HG03139 (cell line): Measurements from ENCODE around the gene LOC101059915.
"Not testable (repeated sequence)": the region's sequence is repeated elsewhere in the genome, so short reads cannot be mapped to it uniquely, and the experiment has no call there.

Experiments used
- ATAC-seq: cut with Tn5 transposase; IDR thresholded peaks from one replicate; pipeline ENCODE4 v1.9.1; 2021; ENCODE audit not compliant: unreplicated experiment

The LOC101059915 gene

DNA sequence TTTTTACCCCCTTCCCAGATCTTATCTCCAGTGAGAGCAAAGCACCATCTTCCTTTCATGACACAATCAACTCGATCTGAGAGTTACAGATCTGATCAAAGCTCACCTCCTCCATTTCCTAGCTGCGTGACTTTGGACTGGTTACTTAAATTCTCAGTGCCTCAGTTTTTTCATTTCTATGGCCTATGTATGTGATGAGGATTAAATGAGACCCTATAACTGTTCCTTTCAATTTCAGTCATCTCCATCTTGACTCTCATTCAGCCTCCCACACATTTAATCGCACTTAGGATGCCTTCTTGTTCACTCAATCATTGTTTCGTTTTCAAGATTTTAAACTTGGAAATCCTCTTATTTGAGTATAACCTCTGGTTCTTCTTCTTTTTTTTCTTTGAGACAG, 28.9 kb upstream of the LOC101059915 start:
- no peak for ATAC-seq

DNA sequence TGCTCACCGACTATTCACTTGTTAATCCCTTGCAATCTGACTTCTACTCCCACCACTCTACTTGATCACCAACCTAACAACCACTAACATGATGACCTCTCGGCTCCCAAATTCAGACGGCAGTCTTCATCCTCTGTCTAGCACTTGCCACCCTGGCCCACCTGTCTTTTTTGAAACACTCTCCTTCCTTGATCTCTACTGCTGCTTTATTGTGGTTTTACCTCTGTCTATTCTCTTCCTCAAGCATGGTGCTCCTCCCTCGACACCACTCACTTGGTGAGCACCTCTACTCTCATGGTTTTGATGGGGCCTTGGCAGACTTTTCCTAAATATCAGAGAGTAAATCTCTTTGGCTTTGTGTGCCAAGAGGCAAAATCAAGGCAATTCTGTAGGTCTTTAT, 27.3 kb upstream of the LOC101059915 start:
- no peak for ATAC-seq

DNA sequence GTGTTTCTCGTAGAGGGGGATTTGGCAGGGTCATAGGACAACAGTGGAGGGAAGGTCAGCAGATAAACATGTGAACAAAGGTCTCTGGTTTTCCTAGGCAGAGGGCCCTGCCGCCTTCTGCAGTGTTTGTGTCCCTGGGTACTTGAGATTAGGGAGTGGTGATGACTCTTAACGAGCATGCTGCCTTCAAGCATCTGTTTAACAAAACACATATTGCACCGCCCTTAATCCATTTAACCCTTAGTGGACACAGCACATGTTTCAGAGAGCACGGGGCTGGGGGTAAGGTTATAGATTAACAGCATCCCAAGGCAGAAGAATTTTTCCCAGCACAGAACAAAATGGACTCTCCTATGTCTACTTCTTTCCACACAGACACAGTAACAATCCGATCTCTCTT, 22.9 kb upstream of the LOC101059915 start:
- ATAC-seq = not testable (repeated sequence)

DNA sequence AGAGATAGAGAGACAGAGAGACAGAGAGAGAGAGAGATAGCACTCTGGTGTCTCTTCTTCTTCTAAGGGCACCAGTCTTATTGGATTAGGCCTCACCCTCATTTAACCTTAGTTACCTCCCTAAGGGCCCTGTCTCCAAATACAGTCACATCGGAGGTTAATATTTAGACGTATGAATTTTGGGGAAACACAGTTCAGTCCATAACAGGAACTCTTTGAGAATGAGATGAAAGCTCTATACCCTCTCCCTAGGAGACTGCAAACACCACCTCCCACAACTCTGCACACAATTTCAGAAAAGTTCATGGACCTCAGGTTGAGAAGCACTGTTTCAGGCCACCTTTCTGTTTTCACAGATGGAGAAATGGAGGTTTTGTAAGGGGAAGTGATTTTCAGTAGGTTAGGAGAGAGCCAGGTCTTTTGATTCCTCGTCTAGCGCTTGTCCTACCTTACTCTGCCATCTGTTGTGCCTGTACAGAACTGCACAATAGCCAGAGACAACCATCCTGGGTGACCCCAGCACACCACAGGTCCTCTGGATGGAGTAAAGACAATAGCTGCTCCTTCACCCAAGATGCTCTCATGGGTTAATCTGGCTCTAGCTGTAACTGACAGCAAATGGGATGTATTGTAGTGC, 16.9 kb upstream of the LOC101059915 start:
- ATAC-seq = no peak

DNA sequence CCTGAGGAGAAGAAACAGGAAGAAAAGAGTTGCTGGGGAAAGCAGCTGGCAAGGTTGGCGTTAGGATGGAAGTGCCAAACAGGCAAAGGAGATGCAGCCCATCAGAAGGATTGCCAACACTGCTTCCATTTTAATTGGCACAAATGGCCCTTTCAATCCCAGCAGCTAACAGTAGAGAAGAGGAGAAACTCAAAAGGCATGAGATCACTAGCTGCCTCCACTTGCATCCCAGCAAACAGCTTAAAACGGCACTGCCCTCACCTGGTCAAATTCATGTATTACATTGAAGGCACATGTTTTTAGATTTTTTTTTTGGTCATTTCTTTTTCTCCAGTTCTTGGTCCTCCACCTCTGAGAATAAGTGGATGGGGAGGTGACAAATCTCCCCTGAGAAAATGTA, 14.9 kb upstream of the LOC101059915 start:
- no peak for ATAC-seq

DNA sequence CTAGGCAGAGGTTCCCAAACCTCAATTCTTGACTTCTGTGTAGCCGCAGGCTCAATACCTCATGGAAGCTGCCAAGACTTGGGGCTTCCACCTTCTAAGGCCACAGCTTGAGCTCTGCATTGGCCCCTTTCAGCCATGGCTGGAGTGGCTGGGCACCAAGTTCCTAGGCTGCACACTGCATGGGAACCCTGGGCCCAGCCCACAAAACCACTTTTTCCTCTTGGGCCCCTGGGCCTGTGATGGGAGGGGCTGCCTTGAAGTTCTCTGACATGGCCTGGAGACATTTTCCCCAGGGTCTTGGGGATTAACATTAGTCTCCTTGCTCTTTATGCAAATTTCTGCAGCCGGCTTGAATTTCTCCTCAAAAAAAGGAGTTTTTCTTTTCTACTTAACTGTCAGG, 14.0 kb upstream of the LOC101059915 start:
- no peak for ATAC-seq

DNA sequence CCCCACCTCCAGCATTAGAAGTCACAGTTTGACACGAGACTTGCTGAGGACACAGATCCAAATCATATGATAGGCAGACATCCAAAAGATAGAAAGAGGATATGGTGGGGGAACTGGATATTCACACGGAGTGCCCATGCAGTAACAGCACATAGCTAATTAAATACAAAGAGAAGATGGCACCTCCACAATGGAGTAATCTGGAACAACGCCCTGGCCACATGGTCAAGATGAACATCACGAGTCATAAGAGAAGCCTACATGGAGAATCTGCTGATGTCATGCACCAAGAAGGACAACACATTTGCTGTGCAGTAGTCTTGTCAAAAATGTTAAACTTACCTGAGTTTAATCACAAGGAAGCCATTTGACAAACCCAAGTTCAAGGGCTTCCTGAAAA, 10.1 kb upstream of the LOC101059915 start:
- no peak for ATAC-seq

DNA sequence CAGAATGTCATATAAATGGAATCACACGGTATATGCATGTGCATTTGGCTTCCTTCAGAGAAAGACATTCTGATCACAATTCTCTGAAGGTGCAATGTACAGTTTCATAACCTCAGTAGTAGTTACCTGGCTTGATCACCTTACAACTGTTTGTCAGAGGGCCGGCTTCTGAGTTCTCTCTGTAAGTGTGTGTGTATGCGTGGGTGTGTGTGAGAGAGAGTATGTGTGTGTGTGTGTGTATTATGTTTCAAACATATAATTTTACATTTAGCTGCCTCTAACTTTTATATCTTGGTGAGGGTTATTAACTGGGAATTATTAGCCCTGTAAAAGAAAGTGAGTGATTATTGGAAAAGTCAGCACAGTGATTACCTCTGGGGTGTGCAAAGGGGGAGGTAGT, 8.0 kb upstream of the LOC101059915 start:
- ATAC-seq = no peak

DNA sequence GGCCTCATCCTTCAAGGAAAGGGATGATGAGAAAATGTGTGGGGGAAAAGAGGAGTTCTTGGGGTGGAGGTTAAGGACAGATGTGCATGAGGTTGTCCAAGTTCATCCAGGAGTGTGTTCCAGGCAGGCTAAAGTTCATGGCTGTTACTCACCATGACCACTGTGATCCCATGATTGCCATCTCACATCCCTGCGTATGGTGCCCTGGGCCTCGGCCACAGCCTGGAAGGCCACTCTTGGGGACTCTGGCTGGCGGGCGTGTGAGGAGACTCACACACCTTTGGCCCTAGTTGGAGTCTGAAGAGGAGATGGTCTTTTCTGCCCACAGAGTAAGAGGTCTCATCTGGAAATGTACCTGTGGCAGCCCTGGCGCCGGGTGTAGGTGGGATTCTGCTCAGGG, 7.4 kb upstream of the LOC101059915 start:
- ATAC-seq = no peak

DNA sequence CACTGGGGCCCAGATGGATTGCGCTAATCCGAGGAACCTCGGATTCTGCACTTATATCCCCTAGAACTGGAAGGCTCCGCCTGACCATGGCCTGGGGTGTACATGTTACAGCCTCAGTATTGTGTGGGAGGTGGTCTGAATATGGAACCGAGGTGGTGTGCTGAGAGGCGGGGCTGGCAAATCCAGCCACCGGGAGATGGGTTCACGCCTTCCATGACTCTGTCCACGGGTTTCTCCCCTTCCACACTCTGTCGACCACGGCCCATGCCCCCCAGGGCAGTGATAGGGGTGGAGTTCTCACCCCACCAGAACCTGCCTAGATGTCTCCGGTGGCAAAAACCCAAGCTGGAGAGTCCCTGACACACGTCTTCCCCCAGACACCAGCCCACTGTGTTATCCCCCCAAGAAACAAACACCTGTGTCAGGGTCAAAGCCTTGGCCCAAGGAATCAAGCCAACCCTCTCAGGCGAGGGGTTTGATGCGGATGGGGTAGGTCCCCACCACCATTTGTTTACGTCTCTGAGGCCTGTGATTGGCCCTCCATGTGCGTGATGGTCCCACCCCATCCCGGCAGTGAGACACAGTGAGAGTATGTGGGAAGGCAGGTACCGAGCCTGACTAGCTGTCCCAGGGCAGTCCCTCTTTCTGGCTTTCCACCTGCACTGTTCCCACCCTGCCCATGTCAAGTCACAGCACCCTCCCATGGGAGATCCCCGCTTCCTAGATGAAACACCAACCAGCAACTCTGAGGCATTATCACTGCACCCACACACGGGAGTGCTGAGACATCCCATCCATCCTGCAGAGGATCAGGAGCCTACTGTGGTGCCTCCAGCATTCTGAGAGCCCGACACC, 6.6 kb upstream of the LOC101059915 start:
- ATAC-seq = no peak

DNA sequence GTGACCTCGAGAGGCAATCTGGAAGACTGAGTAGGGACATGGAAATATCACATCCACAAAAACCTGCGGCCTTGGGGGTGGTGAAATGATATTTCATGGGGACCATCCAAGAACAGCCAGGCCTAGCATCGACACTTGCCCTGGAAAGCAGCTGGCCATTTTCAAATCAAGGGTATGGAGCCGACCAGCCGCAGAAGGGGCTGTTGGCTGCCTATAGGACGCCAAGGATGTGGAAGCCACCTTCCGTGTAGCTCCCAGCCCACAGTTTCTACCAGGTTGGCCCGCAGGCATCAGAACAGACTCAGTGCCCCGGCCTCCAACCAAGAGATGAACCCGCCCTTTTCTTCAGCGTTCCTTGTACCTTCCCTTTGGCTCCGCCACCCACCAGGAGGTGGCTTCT, 5.4 kb upstream of the LOC101059915 start:
- ATAC-seq = no peak

DNA sequence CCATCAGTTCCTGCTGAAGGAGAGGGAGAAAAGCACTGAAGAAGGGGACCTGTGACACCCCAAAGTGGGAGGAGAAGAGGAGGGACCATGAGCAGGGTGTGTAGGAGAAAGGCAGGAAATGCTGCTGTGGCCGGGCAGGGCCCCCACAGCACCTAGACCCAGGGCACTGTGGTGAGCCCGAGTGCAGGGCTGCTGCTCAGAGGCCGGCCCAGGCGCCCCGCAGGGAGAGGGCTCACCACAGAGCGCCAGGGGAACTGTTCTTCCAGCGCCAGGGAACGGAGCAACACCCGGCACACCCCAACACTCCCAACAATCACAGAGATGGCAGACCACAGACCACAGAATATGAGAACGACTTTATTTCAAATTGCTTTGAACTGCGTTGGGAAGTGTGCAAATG, 4.7 kb upstream of the LOC101059915 start:
- not testable (repeated sequence) for ATAC-seq

DNA sequence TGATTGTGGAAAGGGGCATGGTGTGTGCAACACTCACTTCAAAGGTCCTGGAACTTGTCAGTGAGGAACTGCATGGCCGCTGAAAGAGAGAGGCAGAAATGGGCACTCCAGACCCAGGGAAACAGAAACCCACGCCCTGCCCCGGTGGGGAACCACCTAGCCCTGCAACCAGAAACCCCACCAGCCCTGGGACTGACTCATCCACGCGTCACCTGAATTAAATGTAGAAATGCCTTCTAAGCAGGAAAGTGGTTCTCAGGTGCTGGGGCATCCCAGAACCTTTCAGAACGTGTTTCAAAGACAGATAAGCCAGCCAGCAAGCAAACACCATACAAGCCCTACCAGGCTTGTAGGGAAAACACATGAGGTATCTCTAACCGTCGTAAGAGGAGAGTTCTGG, 4.1 kb upstream of the LOC101059915 start:
- ATAC-seq = not testable (repeated sequence)

DNA sequence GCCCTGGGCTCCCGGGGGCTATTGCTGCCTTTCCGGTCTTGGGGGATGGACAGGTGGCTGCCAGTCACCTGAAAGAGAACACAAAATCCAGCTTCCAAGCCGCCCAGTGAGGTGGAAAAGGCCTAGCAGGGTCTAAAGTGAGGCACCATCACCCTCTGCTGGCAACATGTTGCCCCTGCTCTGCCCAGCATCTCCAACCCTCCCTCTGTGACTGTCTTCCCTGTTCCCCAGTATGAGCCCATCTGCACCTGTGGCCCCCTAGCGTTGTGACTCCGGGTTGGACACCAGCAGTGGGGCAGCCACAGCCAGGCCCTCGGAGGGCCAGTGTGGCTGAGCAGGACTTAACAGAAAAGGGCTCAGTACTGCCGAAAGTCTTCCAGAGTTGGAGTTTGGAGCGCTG, 3.1 kb upstream of the LOC101059915 start:
- ATAC-seq = peak; percentile 53

DNA sequence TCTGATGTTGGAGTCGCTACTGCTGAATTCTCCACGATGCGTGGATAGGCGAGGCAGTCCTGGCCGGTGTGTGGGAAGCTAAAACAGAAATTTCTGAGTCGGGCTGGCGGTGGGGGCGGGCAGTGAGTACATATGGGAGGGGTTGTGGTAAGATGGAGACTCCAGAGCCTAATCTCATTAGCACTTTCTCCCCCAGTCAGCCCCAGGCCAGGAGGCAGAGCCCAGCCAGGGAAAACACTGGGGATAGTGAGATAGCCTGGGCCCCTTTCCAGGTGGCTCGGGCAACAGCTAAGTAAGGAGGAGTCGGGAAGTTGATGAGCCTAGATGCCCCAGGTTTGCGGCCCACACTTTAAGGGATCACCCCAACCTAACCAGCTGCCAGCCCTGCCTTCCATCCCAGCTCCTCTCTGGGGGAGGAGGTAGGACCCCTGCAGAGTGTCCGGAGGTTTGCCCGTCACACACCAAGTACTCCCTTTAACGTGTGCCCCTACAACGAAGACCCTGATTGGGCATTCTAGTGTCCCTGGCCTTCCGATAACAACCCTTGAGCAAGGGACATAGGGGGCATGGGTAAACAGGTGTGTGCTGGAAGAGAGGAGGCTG, 2.4 kb upstream of the LOC101059915 start:
- ATAC-seq = no peak

DNA sequence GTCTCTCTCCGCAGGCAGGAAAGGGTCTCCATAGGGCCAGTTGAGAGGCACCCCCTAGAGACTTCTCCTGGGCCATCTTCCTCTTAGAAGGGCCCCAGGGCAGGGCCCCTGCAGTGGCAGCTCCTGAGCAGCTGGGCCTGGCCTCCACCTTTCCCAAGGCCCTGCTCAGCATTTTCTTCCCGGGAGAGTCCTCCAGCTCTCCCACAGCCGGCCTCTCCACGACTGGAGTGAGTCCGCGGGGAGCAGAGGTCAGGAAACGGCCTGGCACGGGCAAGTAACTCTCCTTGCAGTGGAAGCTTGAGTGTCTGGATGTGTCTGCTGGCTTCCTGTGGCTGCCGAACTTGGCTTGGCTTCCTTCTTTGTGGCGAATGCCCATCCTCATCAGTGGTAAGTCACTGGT, 1.6 kb upstream of the LOC101059915 start:
- ATAC-seq = no peak

DNA sequence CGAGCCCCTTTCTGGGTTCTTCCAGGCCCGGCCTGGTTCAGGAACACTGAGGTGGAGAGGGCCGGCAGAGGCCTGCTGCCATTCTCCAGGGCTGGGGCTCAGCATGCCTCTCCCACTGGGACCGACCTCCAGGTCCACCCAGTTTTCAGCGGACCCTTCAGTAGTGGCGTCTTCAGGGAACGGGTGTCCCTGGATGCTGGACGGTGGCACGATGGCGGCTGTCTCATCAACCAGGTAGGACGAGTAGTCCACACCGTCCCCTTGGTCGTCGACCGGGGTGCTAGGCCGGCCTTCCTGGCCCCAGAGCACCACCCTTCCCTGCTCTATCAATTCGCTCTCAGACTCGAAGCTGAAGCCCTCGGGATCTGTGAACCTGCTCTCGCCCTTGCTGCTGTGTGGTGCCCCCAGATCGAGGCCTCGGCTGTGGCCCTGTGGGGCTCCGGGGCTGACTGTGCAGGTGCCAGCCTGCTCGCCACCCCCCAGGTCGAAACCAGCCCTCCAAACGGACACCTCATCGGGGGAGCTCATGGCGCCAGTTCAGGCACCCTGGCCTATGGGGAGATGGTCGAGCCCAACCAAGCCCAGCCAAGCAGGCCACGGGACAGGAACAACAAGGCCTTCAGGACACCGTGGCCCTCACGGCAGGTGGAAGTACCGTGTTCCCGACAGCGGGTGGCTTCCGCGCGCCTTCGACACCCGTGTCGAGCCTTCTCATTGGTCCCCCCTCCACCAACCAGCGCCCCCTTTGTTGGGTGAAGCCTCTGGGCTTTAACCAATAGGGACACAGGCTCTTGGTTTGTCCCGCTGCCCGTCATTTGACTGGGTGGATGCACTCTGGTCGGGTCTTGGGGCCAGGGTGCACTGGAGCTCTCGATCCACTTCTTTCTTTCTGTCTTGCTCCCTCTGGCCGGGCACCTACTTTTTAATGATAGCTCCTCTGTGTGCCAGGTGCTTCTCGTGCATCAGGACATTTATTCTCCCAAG, 814 bp upstream of the LOC101059915 start:
- ATAC-seq = no peak

DNA sequence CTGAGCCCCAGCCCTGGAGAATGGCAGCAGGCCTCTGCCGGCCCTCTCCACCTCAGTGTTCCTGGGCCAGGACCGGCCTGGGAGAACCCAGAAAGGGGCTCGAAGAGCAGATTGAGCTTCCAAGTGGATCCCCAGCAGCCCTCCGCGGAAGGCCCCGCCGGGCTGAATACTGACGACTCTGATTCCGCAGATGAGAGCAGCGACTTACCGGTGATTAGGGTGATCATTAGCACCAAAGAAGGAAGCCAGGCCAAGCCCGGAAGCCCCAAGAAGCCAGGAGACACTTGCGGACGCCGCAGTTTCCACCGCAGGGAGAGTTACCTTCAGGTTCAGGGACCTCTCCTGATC, 876 bp downstream of the LOC101059915 start:
- ATAC-seq = no peak

DNA sequence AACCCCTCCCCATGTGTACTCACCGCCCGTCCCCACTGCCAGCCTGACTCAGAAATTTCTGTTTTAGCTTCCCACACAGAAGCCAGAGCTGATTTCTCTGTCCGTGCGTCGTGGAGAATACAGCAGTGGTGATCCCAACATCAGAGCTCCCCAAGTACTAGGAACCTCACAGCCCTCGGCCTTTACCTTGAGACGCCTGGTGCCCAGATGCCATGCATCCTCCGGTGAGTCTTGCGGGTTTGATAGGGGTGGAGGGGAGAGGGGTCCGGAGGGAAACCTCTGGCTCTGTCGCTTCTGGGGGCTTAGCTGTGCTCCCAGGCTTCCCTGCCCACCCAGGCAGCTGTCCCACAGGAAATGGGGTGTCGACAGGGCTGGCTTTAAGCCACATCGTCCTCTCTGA, 2.1 kb downstream of the LOC101059915 start:
- no peak for ATAC-seq

DNA sequence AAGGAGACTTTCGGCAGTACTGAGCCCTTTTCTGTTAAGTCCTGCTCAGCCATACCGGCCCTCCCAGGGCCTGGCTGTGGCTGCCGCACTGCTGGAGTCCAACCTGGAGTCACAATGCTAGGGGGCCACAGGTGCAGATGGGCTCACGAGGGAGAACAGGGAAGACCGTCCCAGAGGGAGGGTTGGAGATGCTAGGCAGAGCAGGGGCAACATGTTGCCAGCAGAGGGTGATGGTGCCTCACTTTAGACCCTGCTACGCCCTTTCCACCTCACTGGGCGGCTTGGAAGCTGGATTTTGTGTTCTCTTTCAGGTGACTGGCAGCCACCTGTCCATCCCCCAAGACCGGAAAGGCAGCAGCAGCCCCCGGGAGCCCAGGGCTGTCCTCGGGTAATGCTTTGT, 2.6 kb downstream of the LOC101059915 start:
- ATAC-seq = not testable (repeated sequence)
